A549 (cell line): ENCODE measurements around the gene ZNF185. TPM values are rescaled to one million over a fixed set of nuclear protein-coding genes. Genes with fewer than 3 reads are reported as not detected.

Source experiments
- ATAC-seq, 2 experiments: fragments of 200-7000 bp in 1 of 2; fragments of >200 bp in 1 of 2; cut with Nextera tagmentation in 1 of 2; cut with Tn5 transposase in 1 of 2; 3 replicates each; pipeline versions ENCODE4 v1.8.0 to v1.9.1; 2018 to 2020; ENCODE audit warnings: mild to moderate bottlenecking in 1 of 2, moderate library complexity in 1 of 2
- CTCF ChIA-PET: fragments of 300-600 bp; sonication (Branson Sonifier 250); formaldehyde crosslinking; extraction: SDS; loops from one replicate; lab custom pipeline; 2021; ENCODE audit warnings: antibody characterized with exemption, inconsistent platforms; lab: Yijun Ruan, JAX
- POLR2A ChIA-PET: fragments of 350-600 bp; formaldehyde crosslinking; extraction: SDS; loops from one replicate; lab custom pipeline; 2021; ENCODE audit warnings: antibody characterized with exemption, inconsistent platforms; lab: Yijun Ruan, JAX
- DNase-seq, 2 experiments: peaks; one replicate each; pipeline versions ENCODE4 v3.0.0 to v3.0.0-alpha.2; 2011 to 2016; ENCODE audit warnings: low read depth in 1 of 2, low spot score in 1 of 2
- FAIRE-seq: peaks from 2 replicates; lab custom pipeline; 2011; peaks lifted over from hg19 to GRCh38; lab: Jason Lieb, UNC
- H3K27ac ChIP-seq, 2 experiments: fragments of >200 bp; sonication (Bioruptor Twin); formaldehyde crosslinking; 3 replicates each; pipeline ENCODE4 v1.5.1; 2016 to 2017
- H3K4me1 ChIP-seq: fragments of >200 bp; sonication (Bioruptor Twin); formaldehyde crosslinking; 3 replicates; pipeline ENCODE4 v1.6.1; 2016
- H3K4me2 ChIP-seq: fragments of >200 bp; sonication (Bioruptor Twin); formaldehyde crosslinking; 3 replicates; pipeline ENCODE4 v1.6.1; 2016
- H3K4me3 ChIP-seq: fragments of >200 bp; sonication (Bioruptor Twin); formaldehyde crosslinking; 3 replicates; pipeline ENCODE4 v1.5.1; 2016
- H3K9me3 ChIP-seq: fragments of >200 bp; sonication (Bioruptor Twin); formaldehyde crosslinking; 3 replicates; pipeline ENCODE4 v1.6.1; 2016
- BHLHE40 ChIP-seq: IDR thresholded peaks from 2 replicates; pipeline ENCODE4 v1.6.1; 2012; ENCODE audit warnings: low read depth, low read length, inconsistent platforms
- CBX8 ChIP-seq: fragments of 200-600 bp; sonication (generic); IDR thresholded peaks from 2 replicates; pipeline ENCODE4 v1.6.1; 2016
- CHD2 ChIP-seq: fragments of 150-350 bp; IDR thresholded peaks from 2 replicates; pipeline ENCODE4 v1.6.1; 2014; ENCODE audit warnings: low read length; ENCODE audit not compliant: partially characterized antibody
- CHD4 ChIP-seq: fragments of 200-600 bp; sonication (generic); IDR thresholded peaks from 2 replicates; pipeline ENCODE4 v1.6.1; 2016; ENCODE audit warnings: antibody characterized with exemption, mild to moderate bottlenecking, borderline replicate concordance
- EHF ChIP-seq: fragments of 250-450 bp; sonication (Bioruptor Pico); IDR thresholded peaks from 2 replicates; pipeline ENCODE4 v1.5.0; 2020; ENCODE audit warnings: mild to moderate bottlenecking
- EHMT2 ChIP-seq: fragments of 200-600 bp; sonication (generic); IDR thresholded peaks from 2 replicates; pipeline ENCODE4 v1.6.1; 2016; ENCODE audit warnings: antibody characterized with exemption, low read depth, mild to moderate bottlenecking, moderate library complexity
- ESRRA ChIP-seq: fragments of 150-350 bp; IDR thresholded peaks from 2 replicates; pipeline ENCODE4 v1.6.1; 2014; ENCODE audit warnings: mild to moderate bottlenecking, low read length, borderline replicate concordance
- FOXS1 ChIP-seq: fragments of 250-450 bp; sonication (Bioruptor Pico); IDR thresholded peaks from 2 replicates; pipeline ENCODE4 v1.5.0; 2020; ENCODE audit warnings: mild to moderate bottlenecking, moderate library complexity
- HDAC2 ChIP-seq: fragments of 200-600 bp; sonication (generic); IDR thresholded peaks from 2 replicates; pipeline ENCODE4 v1.6.1; 2016
- HEYL ChIP-seq: fragments of 250-450 bp; sonication (Bioruptor Pico); IDR thresholded peaks from 2 replicates; pipeline ENCODE4 v1.8.0; 2021; ENCODE audit warnings: mild to moderate bottlenecking, moderate library complexity
- MYC ChIP-seq: IDR thresholded peaks from 2 replicates; pipeline ENCODE4 v1.6.1; 2012; ENCODE audit warnings: mild to moderate bottlenecking, inconsistent platforms, low read length, improper control_type of control experiment, borderline replicate concordance
- NFE2L2 ChIP-seq: fragments of 150-350 bp; conservative IDR thresholded peaks from 2 replicates; pipeline ENCODE4 v1.6.1; 2014; ENCODE audit warnings: low read length
- NR3C1 ChIP-seq: fragments of >200 bp; sonication (Bioruptor Twin); formaldehyde crosslinking; IDR thresholded peaks from 3 replicates; pipeline ENCODE4 v1.6.1; 2017
- POLR2A ChIP-seq: IDR thresholded peaks from 2 replicates; pipeline ENCODE4 v1.6.1; 2012; ENCODE audit warnings: mild to moderate bottlenecking, low read length
- RARB ChIP-seq: fragments of 250-450 bp; sonication (Bioruptor Pico); IDR thresholded peaks from 2 replicates; pipeline ENCODE4 v1.8.0; 2021; ENCODE audit warnings: mild to moderate bottlenecking, moderate library complexity
- REST ChIP-seq: fragments of 200-600 bp; sonication (generic); IDR thresholded peaks from 2 replicates; pipeline ENCODE4 v1.6.1; 2016; ENCODE audit warnings: antibody characterized with exemption, mild to moderate bottlenecking, moderate library complexity
- ZNF302 ChIP-seq: fragments of 250-450 bp; sonication (Bioruptor Pico); IDR thresholded peaks from 2 replicates; pipeline ENCODE4 v1.9.0; 2021; ENCODE audit warnings: inconsistent platforms, mild to moderate bottlenecking, moderate library complexity
- WGBS: methylation state at CpG from one replicate; pipeline ENCODE4 v1.1.6; 2017; ENCODE audit errors: missing lambda C conversion rate; 5-methylcytosine and 5-hydroxymethylcytosine counted together
- polyA plus RNA-seq, 4 experiments: library from polyadenylated mRNA; depleted of rRNA in 3 of 4; stranded (reverse); fragments of >200 nt; fragmentation: RNase III in 1 of 4; extraction: RNeasy Plus Mini Kit Qiagen cat#74134 plus additional on column Dnase treatment in 1 of 4; gene quantifications; 2 replicates in 3 of 4; 3 replicates in 1 of 4; pipeline ENCODE4 v1.2.3, GENCODE V29; 2011 to 2017
- TF ChIP-seq, protein P1 (sequence below): IDR thresholded peaks from 2 replicates; pipeline ENCODE4 v1.6.1; 2012
- TF ChIP-seq, protein P2 (sequence below): IDR thresholded peaks from 2 replicates; pipeline ENCODE4 v1.6.1; 2012
- TF ChIP-seq, protein P3 (sequence below): fragments of 250-450 bp; sonication (Bioruptor Pico); IDR thresholded peaks from 2 replicates; pipeline ENCODE4 v1.5.0; 2021; ENCODE audit warnings: mild to moderate bottlenecking, moderate library complexity, borderline replicate concordance
- TF ChIP-seq, protein P4 (sequence below): fragments of 150-350 bp; IDR thresholded peaks from 2 replicates; pipeline ENCODE4 v1.6.1; 2014; ENCODE audit warnings: low read depth, mild to moderate bottlenecking, low read length

ZNF185 gene
- polyA plus RNA-seq, 2 of the 4 experiments (the other 2 are of a cell fraction): 5.0 to 11.2 TPM

- no peak for TF ChIP-seq REST
- TF ChIP-seq BHLHE40: no peak
- no peak for TF ChIP-seq EHMT2
- no peak for TF ChIP-seq ZNF302 (CRISPR knock-in tag)
- no peak for TF ChIP-seq HEYL (CRISPR knock-in tag)
- TF ChIP-seq NFE2L2: no peak
- TF ChIP-seq CHD4: no peak
- TF ChIP-seq POLR2A: no peak
- TF ChIP-seq, all 56 proteins: peak for 0
Measured at GRCh38 chrX:152884171-152884570, 13.7 kb upstream of the ZNF185 start (continued).

- H3K4me1 ChIP-seq: no peaks in the 10 kb centered on the region
- H3K9me3 ChIP-seq: no peaks in the 10 kb centered on the region
- ChIA-PET POLR2A (no interaction called here), CTCF (no interaction called here)
- H3K27ac ChIP-seq: no peak overlapping the region
- ATAC-seq (no peak), DNase-seq (no peak), FAIRE-seq (no peak)
- WGBS: 58% methylated on average over 3 of the region's 3 CpGs
- no peak overlapping the region for H3K4me2 ChIP-seq
- TF ChIP-seq EHF: no peak
- no peak for TF ChIP-seq CHD2
- TF ChIP-seq, protein P1, sequence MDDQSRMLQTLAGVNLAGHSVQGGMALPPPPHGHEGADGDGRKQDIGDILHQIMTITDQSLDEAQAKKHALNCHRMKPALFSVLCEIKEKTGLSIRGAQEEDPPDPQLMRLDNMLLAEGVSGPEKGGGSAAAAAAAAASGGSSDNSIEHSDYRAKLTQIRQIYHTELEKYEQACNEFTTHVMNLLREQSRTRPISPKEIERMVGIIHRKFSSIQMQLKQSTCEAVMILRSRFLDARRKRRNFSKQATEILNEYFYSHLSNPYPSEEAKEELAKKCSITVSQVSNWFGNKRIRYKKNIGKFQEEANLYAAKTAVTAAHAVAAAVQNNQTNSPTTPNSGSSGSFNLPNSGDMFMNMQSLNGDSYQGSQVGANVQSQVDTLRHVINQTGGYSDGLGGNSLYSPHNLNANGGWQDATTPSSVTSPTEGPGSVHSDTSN: no peak
- TF ChIP-seq CBX8: no peak
- no peak for TF ChIP-seq FOXS1 (CRISPR knock-in tag)
- no peak for TF ChIP-seq RARB
- no peak overlapping the region for H3K4me3 ChIP-seq
Measured at GRCh38 chrX:152886716-152887115, 11.2 kb upstream of the ZNF185 start.

DNA sequence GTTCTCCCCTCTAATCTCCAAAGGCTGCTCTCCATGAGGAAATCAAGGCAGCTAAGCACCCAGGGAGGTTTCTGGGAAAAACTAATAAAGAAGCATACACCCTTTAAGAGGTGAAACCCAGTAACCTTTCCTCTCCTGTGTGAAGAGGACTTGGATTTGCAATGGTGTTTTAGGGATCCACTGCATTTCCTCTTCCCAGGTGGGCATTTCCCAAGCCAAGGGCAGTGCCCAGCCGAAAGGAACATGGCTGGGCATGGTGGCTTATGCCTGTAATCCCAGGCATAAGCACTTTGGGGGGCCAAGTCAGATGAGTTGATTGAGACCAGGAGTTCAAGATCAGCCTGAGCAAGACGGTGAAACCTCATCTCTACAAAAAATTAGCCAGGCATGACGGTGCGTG, 5.4 kb upstream of the ZNF185 start:
- TF ChIP-seq, protein P2, sequence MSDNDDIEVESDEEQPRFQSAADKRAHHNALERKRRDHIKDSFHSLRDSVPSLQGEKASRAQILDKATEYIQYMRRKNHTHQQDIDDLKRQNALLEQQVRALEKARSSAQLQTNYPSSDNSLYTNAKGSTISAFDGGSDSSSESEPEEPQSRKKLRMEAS: no peak
- TF ChIP-seq NFE2L2: no peak
- POLR2A ChIA-PET: no interaction called here
- 83% methylated on average over 4 of the region's 4 CpGs for WGBS
- no peak for FAIRE-seq
- peaks cover 10% of the 10 kb centered on the region for H3K4me1 ChIP-seq
- no peaks in the 10 kb centered on the region for H3K9me3 ChIP-seq
- no peak overlapping the region for H3K4me2 ChIP-seq
- no peak overlapping the region for H3K27ac ChIP-seq
- H3K4me3 ChIP-seq: no peak overlapping the region
- CTCF ChIA-PET: no interaction called here
- ATAC-seq: no peak
- no peak for DNase-seq

DNA sequence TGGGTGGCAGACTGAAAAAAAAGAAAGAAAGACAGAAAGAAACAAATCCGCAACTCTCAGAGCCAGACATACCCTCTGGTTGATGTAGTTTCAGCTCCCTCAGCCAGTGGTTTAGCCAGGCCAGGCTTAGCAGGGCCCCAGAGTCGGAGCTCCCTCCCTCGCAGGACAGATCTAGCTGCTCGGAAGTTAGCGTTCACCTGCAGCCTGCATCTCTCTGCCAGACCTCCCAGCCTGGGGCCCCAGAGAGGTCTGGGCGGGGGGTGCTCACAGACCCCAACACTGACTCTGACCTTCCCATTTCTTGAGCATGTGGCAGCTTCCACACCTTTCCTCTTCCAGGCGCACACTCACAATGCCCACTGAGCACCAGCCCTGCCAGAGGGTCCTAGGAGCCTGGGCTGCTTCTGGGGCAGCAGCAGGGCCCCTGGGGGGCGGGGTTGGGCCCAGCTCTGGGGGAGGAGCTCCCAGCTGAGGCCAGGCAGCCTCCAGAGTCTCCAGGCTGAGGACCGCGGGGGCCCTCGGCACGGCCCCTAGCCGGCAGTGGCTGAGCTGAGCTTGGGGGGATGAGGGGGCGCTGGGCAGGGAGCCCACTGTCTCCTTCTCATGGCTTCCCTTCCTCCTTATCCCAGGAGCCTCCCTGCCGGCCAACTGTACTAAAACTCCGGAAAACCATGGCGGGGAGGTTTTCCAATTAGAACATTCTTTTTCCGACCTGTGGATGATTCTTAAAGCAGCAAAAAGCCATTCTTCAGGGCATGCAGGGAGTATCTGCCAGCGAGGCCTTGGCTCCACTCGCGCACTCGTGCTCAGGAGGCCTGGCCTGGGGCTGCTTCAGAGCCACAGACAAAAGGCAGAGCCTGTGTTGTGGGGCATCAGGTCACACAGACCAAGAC, 4.6 kb upstream of the ZNF185 start:
- ATAC-seq (no peak), FAIRE-seq (no peak), DNase-seq (no peak)
- ChIA-PET CTCF (no interaction called here), POLR2A (no interaction called here)
- H3K27ac ChIP-seq: no peak overlapping the region
- no peaks in the 10 kb centered on the region for H3K9me3 ChIP-seq
- WGBS: 92% methylated on average over 14 of the region's 22 CpGs
- H3K4me2 ChIP-seq: no peak overlapping the region
- H3K4me1 ChIP-seq: peaks cover 10% of the 10 kb centered on the region
- H3K4me3 ChIP-seq: no peak overlapping the region
- TF ChIP-seq, protein P3, sequence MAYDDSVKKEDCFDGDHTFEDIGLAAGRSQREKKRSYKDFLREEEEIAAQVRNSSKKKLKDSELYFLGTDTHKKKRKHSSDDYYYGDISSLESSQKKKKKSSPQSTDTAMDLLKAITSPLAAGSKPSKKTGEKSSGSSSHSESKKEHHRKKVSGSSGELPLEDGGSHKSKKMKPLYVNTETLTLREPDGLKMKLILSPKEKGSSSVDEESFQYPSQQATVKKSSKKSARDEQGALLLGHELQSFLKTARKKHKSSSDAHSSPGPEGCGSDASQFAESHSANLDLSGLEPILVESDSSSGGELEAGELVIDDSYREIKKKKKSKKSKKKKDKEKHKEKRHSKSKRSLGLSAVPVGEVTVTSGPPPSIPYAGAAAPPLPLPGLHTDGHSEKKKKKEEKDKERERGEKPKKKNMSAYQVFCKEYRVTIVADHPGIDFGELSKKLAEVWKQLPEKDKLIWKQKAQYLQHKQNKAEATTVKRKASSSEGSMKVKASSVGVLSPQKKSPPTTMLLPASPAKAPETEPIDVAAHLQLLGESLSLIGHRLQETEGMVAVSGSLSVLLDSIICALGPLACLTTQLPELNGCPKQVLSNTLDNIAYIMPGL (CRISPR knock-in tag): no peak
- no peak for TF ChIP-seq CBX8
- TF ChIP-seq ESRRA: no peak
- no peak for TF ChIP-seq HDAC2
- TF ChIP-seq, protein P4, sequence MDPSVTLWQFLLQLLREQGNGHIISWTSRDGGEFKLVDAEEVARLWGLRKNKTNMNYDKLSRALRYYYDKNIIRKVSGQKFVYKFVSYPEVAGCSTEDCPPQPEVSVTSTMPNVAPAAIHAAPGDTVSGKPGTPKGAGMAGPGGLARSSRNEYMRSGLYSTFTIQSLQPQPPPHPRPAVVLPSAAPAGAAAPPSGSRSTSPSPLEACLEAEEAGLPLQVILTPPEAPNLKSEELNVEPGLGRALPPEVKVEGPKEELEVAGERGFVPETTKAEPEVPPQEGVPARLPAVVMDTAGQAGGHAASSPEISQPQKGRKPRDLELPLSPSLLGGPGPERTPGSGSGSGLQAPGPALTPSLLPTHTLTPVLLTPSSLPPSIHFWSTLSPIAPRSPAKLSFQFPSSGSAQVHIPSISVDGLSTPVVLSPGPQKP: no peak
- no peak for TF ChIP-seq MYC
- TF ChIP-seq NR3C1: no peak
- TF ChIP-seq POLR2A: no peak
